ENCODE results near the gene TECPR2. TPM values are rescaled to one million over a fixed set of nuclear protein-coding genes. Genes with fewer than 3 reads are reported as not detected.

The TECPR2 gene
- total and polyA plus RNA-seq, 2 of the 13 experiments (the other 11 are each of a cell fraction or from before 2014, with no cell fraction given) = 3.5 to 5.7 TPM

DNA sequence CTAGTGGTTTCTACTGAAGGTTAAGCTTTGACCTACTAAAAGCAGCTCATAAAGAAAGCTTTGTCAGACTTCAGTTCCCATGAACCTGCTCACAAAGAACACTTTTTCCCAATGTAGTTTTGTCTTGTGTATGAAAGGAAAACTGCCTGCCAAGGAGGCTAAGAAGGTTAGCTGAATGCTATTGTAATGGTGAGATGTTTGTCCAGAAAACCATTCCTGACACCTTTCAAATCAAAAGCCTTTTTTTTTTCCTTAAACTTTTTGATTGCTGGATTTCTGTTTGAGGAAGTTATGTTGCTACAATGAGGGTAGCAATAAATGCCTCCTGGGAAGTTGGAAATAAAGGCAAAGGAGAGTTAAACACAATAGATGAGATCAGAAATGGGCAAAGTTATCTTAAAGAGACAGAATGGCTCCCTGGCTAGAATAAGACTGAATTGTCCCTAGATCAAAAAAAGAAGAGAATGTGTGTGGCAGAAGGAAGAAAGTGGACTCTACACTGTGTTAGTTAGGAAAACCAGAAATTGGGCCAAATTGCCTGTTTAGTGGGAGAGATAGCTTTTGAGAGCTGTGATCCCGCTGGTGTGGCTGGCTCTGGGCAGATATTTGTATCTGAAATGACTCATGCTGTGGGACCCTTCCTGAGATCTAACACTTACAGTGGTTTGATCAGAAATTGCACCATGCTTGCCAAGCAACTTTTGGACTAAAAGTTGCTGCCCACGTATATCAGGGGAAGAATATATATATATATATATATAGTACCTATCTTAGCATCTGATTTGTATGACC, 27.5 kb downstream of the TECPR2 start:
- WGBS (ENCODE audit: low lambda C conversion rate) = 81% methylated on average over 2 of the region's 2 CpGs

More for the DNA sequence above, 27.5 kb downstream of the TECPR2 start:
- no peak for TF ChIP-seq SP1 (IDR thresholded peaks at IDR 0.05)
- TF ChIP-seq SP1 (CRISPR knock-in tag; IDR thresholded peaks at IDR 0.05) = no peak
- no peak for TF ChIP-seq RBM39 (IDR thresholded peaks at IDR 0.05; ENCODE audit: low read depth, low read length, poor library complexity, severe bottlenecking)
- TF ChIP-seq NCOR1 (IDR thresholded peaks at IDR 0.05; ENCODE audit: borderline replicate concordance, low read length) = no peak
- no peak for TF ChIP-seq ARID2 (CRISPR knock-in tag; IDR thresholded peaks at IDR 0.05; ENCODE audit: borderline replicate concordance)
- TF ChIP-seq ZNF639 (CRISPR knock-in tag; conservative IDR thresholded peaks at IDR 0.05) = no peak
- TF ChIP-seq, protein P1, sequence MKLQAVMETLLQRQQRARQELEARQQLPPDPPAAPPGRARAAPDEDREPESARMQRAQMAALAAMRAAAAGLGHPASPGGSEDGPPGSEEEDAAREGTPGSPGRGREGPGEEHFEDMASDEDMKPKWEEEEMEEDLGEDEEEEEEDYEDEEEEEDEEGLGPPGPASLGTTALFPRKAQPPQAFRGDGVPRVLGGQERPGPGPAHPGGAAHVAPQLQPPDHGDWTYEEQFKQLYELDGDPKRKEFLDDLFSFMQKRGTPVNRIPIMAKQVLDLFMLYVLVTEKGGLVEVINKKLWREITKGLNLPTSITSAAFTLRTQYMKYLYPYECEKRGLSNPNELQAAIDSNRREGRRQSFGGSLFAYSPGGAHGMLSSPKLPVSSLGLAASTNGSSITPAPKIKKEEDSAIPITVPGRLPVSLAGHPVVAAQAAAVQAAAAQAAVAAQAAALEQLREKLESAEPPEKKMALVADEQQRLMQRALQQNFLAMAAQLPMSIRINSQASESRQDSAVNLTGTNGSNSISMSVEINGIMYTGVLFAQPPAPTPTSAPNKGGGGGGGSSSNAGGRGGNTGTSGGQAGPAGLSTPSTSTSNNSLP (IDR thresholded peaks at IDR 0.05; ENCODE audit: low read depth, low read length) = 0 out of 2 replicates have a peak, but pooled peaks have one; percentile 25
- no peak for TF ChIP-seq SSRP1 (CRISPR knock-in tag; IDR thresholded peaks at IDR 0.05)
- no peak for TF ChIP-seq NR0B2 (CRISPR knock-in tag; IDR thresholded peaks at IDR 0.05)
- TF ChIP-seq GPBP1L1 (CRISPR knock-in tag; IDR thresholded peaks at IDR 0.05) = no peak
- Histone ChIP-seq H3K4me1 (ENCODE audit: insufficient read depth, low read length) (peaks cover 31% of the 10 kb centered on the region), H2AFZ (ENCODE audit: low read length) (no peak overlapping the region), H3K27ac (ENCODE audit: extremely low read length, insufficient read depth, low read length) (peak overlapping the region; percentile 61), H3K9me3 (ENCODE audit: low read length) (no peaks in the 10 kb centered on the region), H4K20me1 (ENCODE audit: insufficient read depth, low read length) (no peaks in the 10 kb centered on the region), H3K4me2 (ENCODE audit: low read depth, low read length) (peak overlapping the region; percentile 23; the same call in 1 of the 2 replicates), H3K4me3 (replicated peaks in 1 of 3; ENCODE audit: insufficient read depth in 1 of 3, low read depth in 2 of 3, low read length in 3 of 3) (no peak overlapping the region), H3K36me3 (replicated peaks in 1 of 2; ENCODE audit: control insufficient read depth in 1 of 2, insufficient read depth in 2 of 2, low read length in 2 of 2) (no peaks in the 10 kb centered on the region), H3K9ac (ENCODE audit: insufficient read depth, low read depth, low read length) (peak overlapping the region; percentile 17; the same call in 1 of the 2 replicates), H3K27me3 (ENCODE audit: control insufficient read depth in 1 of 2, insufficient read depth in 2 of 2, low read length in 2 of 2) (no peaks in the 10 kb centered on the region), H3K79me2 (ENCODE audit: insufficient read depth, low read length) (no peaks in the 10 kb centered on the region)
- ChIA-PET POLR2A (no interaction called here), CTCF (ENCODE audit: low intra/inter-chr PET ratio, low total read pairs) (no interaction called here)
- DNase-seq (ENCODE audit: low spot score) (peak; percentile 9), ATAC-seq (no peak), FAIRE-seq (no peak)
- in situ Hi-C loops (cut with HindIII; ENCODE audit: extremely low pct_ligation_motif_present, low pct_unique_long_range_greater_than_20kb) = no loop called here
- BruUV-seq (replicated peaks) = no TSS peak
- intact Hi-C loops (cut with micrococcal nuclease; ENCODE audit: unreplicated experiment) = no loop called here
